Limb (tissue), 2 donors: ENCODE data around the gene OOSP3.
"Not testable (repeated sequence)": the region's sequence is repeated elsewhere in the genome, so short reads cannot be mapped to it uniquely, and the experiment has no call there.

Source experiments
- DNase-seq, 2 donors: peaks; one replicate each; pipeline ENCODE4 v3.0.0-alpha.2; 2016; ENCODE audit errors: extremely low spot score in 2 of 2

OOSP3 gene

GRCh38 chr11:59875856-59876519, 2.6 kb upstream of the OOSP3 start:
- DNase-seq, result no peak

- no peak for DNase-seq
These were observed 1.3 kb upstream of the OOSP3 start for GRCh38 chr11:59877325-59877724.

GRCh38 chr11:59877784-59878183, 798 bp upstream of the OOSP3 start:
- no peak for DNase-seq

GRCh38 chr11:59879567-59879966, 985 bp downstream of the OOSP3 start:
- no peak for DNase-seq

GRCh38 chr11:59883597-59883996, 5.0 kb downstream of the OOSP3 start:
- no peak for DNase-seq

GRCh38 chr11:59887156-59887555, 8.6 kb downstream of the OOSP3 start:
- DNase-seq, result not testable (repeated sequence)

- DNase-seq, result no peak
These were observed 13.2 kb downstream of the OOSP3 start for GRCh38 chr11:59891781-59892181.

- DNase-seq, result no peak
These were observed 16.0 kb downstream of the OOSP3 start for GRCh38 chr11:59894616-59895015.

GRCh38 chr11:59898046-59898445, 19.5 kb downstream of the OOSP3 start:
- no peak for DNase-seq

GRCh38 chr11:59898650-59899049, 20.1 kb downstream of the OOSP3 start:
- no peak for DNase-seq

- DNase-seq, result no peak
These were observed 20.9 kb downstream of the OOSP3 start for GRCh38 chr11:59899532-59899931.

- DNase-seq, result no peak
These were observed 22.0 kb downstream of the OOSP3 start for GRCh38 chr11:59900366-59901126.

GRCh38 chr11:59901306-59901705, 22.7 kb downstream of the OOSP3 start:
- no peak for DNase-seq

GRCh38 chr11:59903569-59903968, 25.0 kb downstream of the OOSP3 start:
- not testable (repeated sequence) for DNase-seq

GRCh38 chr11:59918480-59918879, 39.9 kb downstream of the OOSP3 start:
- no peak for DNase-seq

- DNase-seq, result no peak
These were observed 40.5 kb downstream of the OOSP3 start for GRCh38 chr11:59918987-59919589.

GRCh38 chr11:59923813-59924212, 45.2 kb downstream of the OOSP3 start:
- DNase-seq, result no peak

GRCh38 chr11:59931688-59932087, 53.1 kb downstream of the OOSP3 start:
- no peak for DNase-seq

GRCh38 chr11:59938132-59938531, 59.5 kb downstream of the OOSP3 start, which contains the start of gene OOSP1:
TSS of gene OOSP1 (plus strand) at chr11:59938432. CDS start at chr11:59938455, 23 bp downstream.
- DNase-seq, result no peak

- DNase-seq, result no peak
These were observed 60.1 kb downstream of the OOSP3 start for GRCh38 chr11:59938718-59939117.

- no peak for DNase-seq
These were observed 60.9 kb downstream of the OOSP3 start for GRCh38 chr11:59939482-59939881.

- no peak for DNase-seq
These were observed 62.5 kb downstream of the OOSP3 start for GRCh38 chr11:59941091-59941490.
